GM23338 (cell line): ENCODE results near the gene NARS2. TPM values are rescaled to one million over a fixed set of nuclear protein-coding genes. Genes with fewer than 3 reads are reported as not detected.

ENCODE experiments used
- ATAC-seq: fragments of 200-7000 bp; cut with Tn5 transposase; 3 replicates; pipeline ENCODE4 v1.9.1; 2020
- DNase-seq: peaks from one replicate; pipeline ENCODE4 v3.0.0-alpha.2; 2015; ENCODE audit warnings: low spot score
- H2AFZ ChIP-seq: fragments of 200-600 bp; sonication (generic); 2 replicates; pipeline ENCODE4 v1.8.0; 2016; ENCODE audit warnings: antibody characterized with exemption, mild to moderate bottlenecking, moderate library complexity
- H3F3A ChIP-seq: fragments of 200-600 bp; sonication (generic); replicated peaks from 2 replicates; pipeline ENCODE4 v1.8.0; 2017; ENCODE audit warnings: antibody characterized with exemption, mixed run types, low read depth
- H3K27ac ChIP-seq: fragments of 200-600 bp; sonication (generic); 2 replicates; pipeline ENCODE4 v1.6.1; 2016; ENCODE audit warnings: low read depth
- H3K27me3 ChIP-seq: fragments of 200-600 bp; sonication (generic); 2 replicates; pipeline ENCODE4 v1.8.0; 2016; ENCODE audit warnings: mild to moderate bottlenecking, mixed run types, moderate library complexity; ENCODE audit not compliant: insufficient read depth
- H3K36me3 ChIP-seq: fragments of 200-600 bp; sonication (generic); 2 replicates; pipeline ENCODE4 v1.8.0; 2016; ENCODE audit warnings: mild to moderate bottlenecking; ENCODE audit not compliant: insufficient read depth
- H3K4me1 ChIP-seq: fragments of 200-600 bp; sonication (generic); 2 replicates; pipeline ENCODE4 v1.8.0; 2016; ENCODE audit warnings: mild to moderate bottlenecking, moderate library complexity; ENCODE audit not compliant: insufficient read depth
- H3K4me2 ChIP-seq: fragments of 200-600 bp; sonication (generic); 2 replicates; pipeline ENCODE4 v1.7.1; 2017; ENCODE audit warnings: mixed run types
- H3K4me3 ChIP-seq: fragments of 200-600 bp; sonication (generic); 2 replicates; pipeline ENCODE4 v1.6.1; 2016; ENCODE audit warnings: mixed run types
- H3K79me2 ChIP-seq: fragments of 200-600 bp; sonication (generic); replicated peaks from 2 replicates; pipeline ENCODE4 v1.8.0; 2017; ENCODE audit warnings: mild to moderate bottlenecking; ENCODE audit not compliant: insufficient read depth
- H3K9me2 ChIP-seq: fragments of 200-600 bp; sonication (generic); 2 replicates; pipeline ENCODE4 v1.8.0; 2017; ENCODE audit not compliant: insufficient read depth
- H4K20me1 ChIP-seq: fragments of 200-600 bp; sonication (generic); replicated peaks from 2 replicates; pipeline ENCODE4 v1.8.0; 2017; ENCODE audit warnings: mild to moderate bottlenecking; ENCODE audit not compliant: insufficient read depth
- H3K27ac Mint-ChIP-seq: 2 replicates; pipeline ENCODE4 v1.8.0; 2020; ENCODE audit warnings: inconsistent platforms, mild to moderate bottlenecking, moderate library complexity, mixed read lengths
- H3K27me3 Mint-ChIP-seq: 3 replicates; pipeline ENCODE4 v1.8.0; 2022; ENCODE audit warnings: low read depth, mild to moderate bottlenecking, moderate library complexity, mixed read lengths, inconsistent platforms; ENCODE audit not compliant: insufficient read depth, poor library complexity
- H3K36me3 Mint-ChIP-seq: 3 replicates; pipeline ENCODE4 v1.8.0; 2021; ENCODE audit warnings: low read depth, mild to moderate bottlenecking, inconsistent platforms, moderate library complexity, mixed read lengths
- H3K4me1 Mint-ChIP-seq: 3 replicates; pipeline ENCODE4 v1.8.0; 2020; ENCODE audit warnings: mild to moderate bottlenecking, inconsistent platforms, mixed read lengths
- H3K4me3 Mint-ChIP-seq: 3 replicates; pipeline ENCODE4 v1.8.0; 2021; ENCODE audit warnings: moderate library complexity, mild to moderate bottlenecking, inconsistent platforms, mixed read lengths
- H3K9me3 Mint-ChIP-seq: 3 replicates; pipeline ENCODE4 v1.8.0; 2020; ENCODE audit warnings: moderate library complexity, mild to moderate bottlenecking, inconsistent platforms, mixed read lengths
- ETS1 ChIP-seq: IDR thresholded peaks from 2 replicates; pipeline ENCODE4 v1.6.1; 2016; ENCODE audit warnings: antibody characterized with exemption
- NANOG ChIP-seq: IDR thresholded peaks from 2 replicates; pipeline ENCODE4 v1.6.1; 2016; ENCODE audit warnings: antibody characterized with exemption, borderline replicate concordance
- REST ChIP-seq: IDR thresholded peaks from one replicate; pipeline ENCODE4 v1.6.1; 2018; ENCODE audit warnings: antibody characterized with exemption; ENCODE audit not compliant: unreplicated experiment
- ZNF114 ChIP-seq: fragments of 250-450 bp; sonication (Bioruptor Pico); IDR thresholded peaks from 2 replicates; pipeline ENCODE4 v1.5.0; 2020; ENCODE audit warnings: mild to moderate bottlenecking, moderate library complexity
- polyA plus RNA-seq: library from polyadenylated mRNA; unstranded; fragments of >200 nt; fragmentation: Nextera tagmentation; extraction: Ambion mirVana; gene quantifications from 2 replicates; pipeline ENCODE4 v1.2.1, GENCODE V29; 2016
- total RNA-seq: library from RNA; depleted of rRNA; stranded (reverse); fragments of >200 nt; shearing (Covaris generic); gene quantifications from 2 replicates; pipeline ENCODE4 v1.2.3, GENCODE V29; 2014
- TF ChIP-seq, protein P1 (sequence below), 2 experiments: fragments of 200-600 bp in 1 of 2; sonication (generic) in 1 of 2; conservative IDR thresholded peaks; 2 replicates each; pipeline versions ENCODE4 v1.5.1 to v1.6.1; 2016 to 2017; ENCODE audit warnings: antibody characterized with exemption in 2 of 2, low read depth in 2 of 2, mild to moderate bottlenecking in 2 of 2, moderate library complexity in 1 of 2

Gene NARS2
- total and polyA plus RNA-seq, 2 experiments from 2014 or later = 45.7 to 62.0 TPM

DNA sequence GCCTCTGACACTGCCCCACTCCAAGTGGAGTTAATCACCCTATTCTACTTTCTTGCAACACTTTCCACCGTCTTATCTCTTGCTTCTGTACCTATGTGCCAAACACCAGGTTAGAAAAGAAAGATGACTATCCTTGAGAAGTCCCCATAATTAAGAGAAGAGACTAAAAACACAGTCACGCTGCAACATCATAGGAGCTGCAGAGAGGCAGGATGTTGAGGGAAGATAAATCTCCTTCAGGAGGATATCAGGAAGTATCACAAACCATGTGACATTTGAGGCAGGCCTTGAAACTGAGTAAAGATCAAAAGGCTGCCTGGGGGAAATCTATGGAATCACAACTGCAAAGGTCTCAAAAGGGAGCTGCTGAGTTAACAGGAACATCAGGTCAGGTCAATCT is 181.8 kb downstream of the NARS2 start (continued):
- TF ChIP-seq, protein P1, sequence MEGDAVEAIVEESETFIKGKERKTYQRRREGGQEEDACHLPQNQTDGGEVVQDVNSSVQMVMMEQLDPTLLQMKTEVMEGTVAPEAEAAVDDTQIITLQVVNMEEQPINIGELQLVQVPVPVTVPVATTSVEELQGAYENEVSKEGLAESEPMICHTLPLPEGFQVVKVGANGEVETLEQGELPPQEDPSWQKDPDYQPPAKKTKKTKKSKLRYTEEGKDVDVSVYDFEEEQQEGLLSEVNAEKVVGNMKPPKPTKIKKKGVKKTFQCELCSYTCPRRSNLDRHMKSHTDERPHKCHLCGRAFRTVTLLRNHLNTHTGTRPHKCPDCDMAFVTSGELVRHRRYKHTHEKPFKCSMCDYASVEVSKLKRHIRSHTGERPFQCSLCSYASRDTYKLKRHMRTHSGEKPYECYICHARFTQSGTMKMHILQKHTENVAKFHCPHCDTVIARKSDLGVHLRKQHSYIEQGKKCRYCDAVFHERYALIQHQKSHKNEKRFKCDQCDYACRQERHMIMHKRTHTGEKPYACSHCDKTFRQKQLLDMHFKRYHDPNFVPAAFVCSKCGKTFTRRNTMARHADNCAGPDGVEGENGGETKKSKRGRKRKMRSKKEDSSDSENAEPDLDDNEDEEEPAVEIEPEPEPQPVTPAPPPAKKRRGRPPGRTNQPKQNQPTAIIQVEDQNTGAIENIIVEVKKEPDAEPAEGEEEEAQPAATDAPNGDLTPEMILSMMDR (conservative IDR thresholded peaks at IDR 0.05; ENCODE audit: low read depth in 2 of 2) = no peak
- TF ChIP-seq ETS1 (no peak), REST (no peak), NANOG (no peak)

- no peaks in the 10 kb centered on the region for H3F3A ChIP-seq
- Mint-ChIP-seq H3K27me3 (no peaks in the 10 kb centered on the region), H3K36me3 (no peaks in the 10 kb centered on the region), H3K4me1 (peaks cover 3% of the 10 kb centered on the region; the same call in 1 of the 3 replicates), H3K27ac (no peak overlapping the region), H3K9me3 (no peaks in the 10 kb centered on the region), H3K4me3 (no peak overlapping the region)
- no peak overlapping the region for H3K27ac ChIP-seq
- no peak for ATAC-seq
- no peaks in the 10 kb centered on the region for H3K27me3 ChIP-seq
- H3K9me2 ChIP-seq = no peaks in the 10 kb centered on the region
- no peaks in the 10 kb centered on the region for H3K79me2 ChIP-seq
- no peaks in the 10 kb centered on the region for H3K36me3 ChIP-seq
- H4K20me1 ChIP-seq = no peaks in the 10 kb centered on the region
- H3K4me1 ChIP-seq = no peaks in the 10 kb centered on the region
- DNase-seq = no peak
- no peak overlapping the region for H3K4me3 ChIP-seq
- no peak overlapping the region for H3K4me2 ChIP-seq
- H2AFZ ChIP-seq = no peak overlapping the region
- TF ChIP-seq ZNF114 (CRISPR knock-in tag) (no peak), REST (no peak)
- TF ChIP-seq, protein P1 (conservative IDR thresholded peaks at IDR 0.05; ENCODE audit: low read depth in 2 of 2) = no peak
Observed at GRCh38 chr11:78391424-78391823, 183.2 kb downstream of the NARS2 start.
